Measurements from ENCODE around the gene SKA1.

GRCh38 chr18:50373561-50374219, 1.2 kb upstream of the SKA1 start:
- TF ChIP-seq POLR2A (IDR thresholded peaks at IDR 0.05): no peak
- TF ChIP-seq, protein P1, sequence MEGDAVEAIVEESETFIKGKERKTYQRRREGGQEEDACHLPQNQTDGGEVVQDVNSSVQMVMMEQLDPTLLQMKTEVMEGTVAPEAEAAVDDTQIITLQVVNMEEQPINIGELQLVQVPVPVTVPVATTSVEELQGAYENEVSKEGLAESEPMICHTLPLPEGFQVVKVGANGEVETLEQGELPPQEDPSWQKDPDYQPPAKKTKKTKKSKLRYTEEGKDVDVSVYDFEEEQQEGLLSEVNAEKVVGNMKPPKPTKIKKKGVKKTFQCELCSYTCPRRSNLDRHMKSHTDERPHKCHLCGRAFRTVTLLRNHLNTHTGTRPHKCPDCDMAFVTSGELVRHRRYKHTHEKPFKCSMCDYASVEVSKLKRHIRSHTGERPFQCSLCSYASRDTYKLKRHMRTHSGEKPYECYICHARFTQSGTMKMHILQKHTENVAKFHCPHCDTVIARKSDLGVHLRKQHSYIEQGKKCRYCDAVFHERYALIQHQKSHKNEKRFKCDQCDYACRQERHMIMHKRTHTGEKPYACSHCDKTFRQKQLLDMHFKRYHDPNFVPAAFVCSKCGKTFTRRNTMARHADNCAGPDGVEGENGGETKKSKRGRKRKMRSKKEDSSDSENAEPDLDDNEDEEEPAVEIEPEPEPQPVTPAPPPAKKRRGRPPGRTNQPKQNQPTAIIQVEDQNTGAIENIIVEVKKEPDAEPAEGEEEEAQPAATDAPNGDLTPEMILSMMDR (IDR thresholded peaks at IDR 0.05): no peak

Data from thyroid gland (tissue), 4 donors.